Measurements from ENCODE around the gene COX19. TPM values are rescaled to one million over a fixed set of nuclear protein-coding genes. Genes with fewer than 3 reads are reported as not detected.

Gene COX19
- total and polyA plus RNA-seq, 2 of the 13 experiments (the other 11 are each of a cell fraction or from before 2014, with no cell fraction given), result 11.5 to 21.7 TPM

DNA sequence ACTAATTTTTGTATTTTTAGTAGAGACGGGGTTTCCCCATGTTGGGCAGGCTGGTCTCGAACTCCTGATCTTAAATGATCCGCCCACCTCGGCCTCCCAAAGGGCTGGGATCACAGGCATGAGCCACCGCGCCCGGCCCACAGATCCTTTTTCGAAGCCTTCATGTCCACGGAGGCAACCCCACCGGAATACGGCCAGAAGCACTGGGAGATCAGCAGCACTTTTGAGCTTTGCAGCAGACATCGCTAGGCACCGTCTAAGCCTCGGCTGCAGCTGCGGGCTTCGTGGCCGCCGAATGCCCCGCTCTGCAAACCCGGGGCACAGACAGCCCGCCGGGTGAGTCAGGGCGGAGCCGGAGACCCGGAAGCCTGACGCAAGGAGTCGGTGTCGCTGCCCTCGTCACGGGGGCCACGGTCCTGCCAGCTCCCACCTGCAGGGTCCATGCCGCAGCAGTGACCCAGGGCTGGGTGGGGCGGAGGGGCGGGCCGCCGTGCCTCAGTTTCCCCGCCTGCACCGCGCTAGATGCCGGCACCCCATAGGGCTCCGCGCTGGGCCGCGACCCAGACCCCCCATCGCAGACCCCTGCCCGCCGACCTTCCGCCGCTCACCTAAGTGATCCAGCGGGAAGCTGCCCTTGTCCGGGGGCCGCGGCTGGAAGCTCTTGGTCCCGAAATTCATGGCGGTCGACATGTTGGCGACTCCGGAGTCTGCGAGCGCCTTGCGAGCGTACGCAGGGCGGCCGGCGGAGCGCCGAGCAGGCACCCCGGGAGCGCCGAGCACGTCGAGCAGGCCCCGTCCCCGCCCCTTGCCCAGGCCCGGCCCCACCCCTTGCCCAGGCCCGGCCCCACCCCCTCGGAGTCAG lies at the start of gene COX19 (continued):
- TF ChIP-seq ZNF326 (CRISPR knock-in tag; IDR thresholded peaks at IDR 0.05; ENCODE audit: borderline replicate concordance) (no peak), CREBL2 (CRISPR knock-in tag; IDR thresholded peaks at IDR 0.05; ENCODE audit: borderline replicate concordance) (peak; percentile 49; the same call in 1 of the 2 replicates), KDM5B (CRISPR knock-in tag; IDR thresholded peaks at IDR 0.05; ENCODE audit: borderline replicate concordance) (peak; percentile 81), ZBTB38 (CRISPR knock-in tag; IDR thresholded peaks at IDR 0.05) (peak; percentile 74), ZMAT3 (CRISPR knock-in tag; conservative IDR thresholded peaks at IDR 0.05) (0 out of 2 replicates have a peak, but pooled peaks have one; percentile 51), RERE (CRISPR knock-in tag; IDR thresholded peaks at IDR 0.05; ENCODE audit: low read depth) (peak; percentile 54; the same call in 1 of the 2 replicates), RARA (CRISPR knock-in tag; IDR thresholded peaks at IDR 0.05) (peak; percentile 19; the same call in 1 of the 2 replicates), ZBTB40 (IDR thresholded peaks at IDR 0.05) (no peak), ZBTB40 (CRISPR knock-in tag; IDR thresholded peaks at IDR 0.05) (peak; percentile 62; the same call in 1 of the 2 replicates), WIZ (CRISPR knock-in tag; IDR thresholded peaks at IDR 0.05) (no peak; the same call in none of the 2 replicates), NFKB2 (CRISPR knock-in tag; IDR thresholded peaks at IDR 0.05; ENCODE audit: borderline replicate concordance) (peak; percentile 63; the same call in 1 of the 2 replicates), ZNF256 (CRISPR knock-in tag; conservative IDR thresholded peaks at IDR 0.05) (0 out of 2 replicates have a peak, but pooled peaks have one; percentile 49), ZNF329 (CRISPR knock-in tag; IDR thresholded peaks at IDR 0.05; ENCODE audit: low read depth) (peak; percentile 45; the same call in 1 of the 2 replicates), SNRNP70 (IDR thresholded peaks at IDR 0.05; ENCODE audit: low read depth, low read length) (no peak)
